C4-2B (cell line): ENCODE data around the gene OR1L1.

Experiments
- H3K27ac ChIP-seq: fragments of 450-650 bp; 2 replicates; pipeline ENCODE4 v1.5.1; 2017
- ZFX ChIP-seq: fragments of 450-650 bp; IDR thresholded peaks from 2 replicates; pipeline ENCODE4 v1.6.1; 2017
- TF ChIP-seq, protein P1 (sequence below): fragments of 450-650 bp; conservative IDR thresholded peaks from 2 replicates; pipeline ENCODE4 v1.5.1; 2017; ENCODE audit warnings: mild to moderate bottlenecking

OR1L1 gene, protein sequence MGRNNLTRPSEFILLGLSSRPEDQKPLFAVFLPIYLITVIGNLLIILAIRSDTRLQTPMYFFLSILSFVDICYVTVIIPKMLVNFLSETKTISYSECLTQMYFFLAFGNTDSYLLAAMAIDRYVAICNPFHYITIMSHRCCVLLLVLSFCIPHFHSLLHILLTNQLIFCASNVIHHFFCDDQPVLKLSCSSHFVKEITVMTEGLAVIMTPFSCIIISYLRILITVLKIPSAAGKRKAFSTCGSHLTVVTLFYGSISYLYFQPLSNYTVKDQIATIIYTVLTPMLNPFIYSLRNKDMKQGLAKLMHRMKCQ

DNA sequence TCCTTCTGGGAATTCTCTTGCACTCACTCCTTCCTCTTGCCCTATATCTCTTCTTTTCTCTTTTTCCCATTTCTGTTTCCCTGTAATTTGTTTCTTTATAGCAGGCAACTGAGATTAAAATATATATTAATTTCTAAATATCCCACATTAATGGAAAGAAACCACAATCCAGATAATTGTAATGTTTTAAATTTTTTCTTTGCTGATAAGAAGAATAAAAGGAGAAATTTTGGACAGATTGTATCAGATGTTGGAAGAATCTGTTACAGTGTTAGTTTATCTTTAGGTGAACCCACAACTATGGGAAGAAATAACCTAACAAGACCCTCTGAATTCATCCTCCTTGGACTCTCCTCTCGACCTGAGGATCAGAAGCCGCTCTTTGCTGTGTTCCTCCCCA, at the start of gene OR1L1:
Gene OR1L1 (plus strand): TSS at position 301 of the 400 bp plus-strand sequence. CDS start 0 bp downstream, at position 301.
- H3K27ac ChIP-seq: no peak within 1 kb of the TSS
- TF ChIP-seq, protein P1, sequence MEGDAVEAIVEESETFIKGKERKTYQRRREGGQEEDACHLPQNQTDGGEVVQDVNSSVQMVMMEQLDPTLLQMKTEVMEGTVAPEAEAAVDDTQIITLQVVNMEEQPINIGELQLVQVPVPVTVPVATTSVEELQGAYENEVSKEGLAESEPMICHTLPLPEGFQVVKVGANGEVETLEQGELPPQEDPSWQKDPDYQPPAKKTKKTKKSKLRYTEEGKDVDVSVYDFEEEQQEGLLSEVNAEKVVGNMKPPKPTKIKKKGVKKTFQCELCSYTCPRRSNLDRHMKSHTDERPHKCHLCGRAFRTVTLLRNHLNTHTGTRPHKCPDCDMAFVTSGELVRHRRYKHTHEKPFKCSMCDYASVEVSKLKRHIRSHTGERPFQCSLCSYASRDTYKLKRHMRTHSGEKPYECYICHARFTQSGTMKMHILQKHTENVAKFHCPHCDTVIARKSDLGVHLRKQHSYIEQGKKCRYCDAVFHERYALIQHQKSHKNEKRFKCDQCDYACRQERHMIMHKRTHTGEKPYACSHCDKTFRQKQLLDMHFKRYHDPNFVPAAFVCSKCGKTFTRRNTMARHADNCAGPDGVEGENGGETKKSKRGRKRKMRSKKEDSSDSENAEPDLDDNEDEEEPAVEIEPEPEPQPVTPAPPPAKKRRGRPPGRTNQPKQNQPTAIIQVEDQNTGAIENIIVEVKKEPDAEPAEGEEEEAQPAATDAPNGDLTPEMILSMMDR: no peak
- no peak for TF ChIP-seq ZFX

DNA sequence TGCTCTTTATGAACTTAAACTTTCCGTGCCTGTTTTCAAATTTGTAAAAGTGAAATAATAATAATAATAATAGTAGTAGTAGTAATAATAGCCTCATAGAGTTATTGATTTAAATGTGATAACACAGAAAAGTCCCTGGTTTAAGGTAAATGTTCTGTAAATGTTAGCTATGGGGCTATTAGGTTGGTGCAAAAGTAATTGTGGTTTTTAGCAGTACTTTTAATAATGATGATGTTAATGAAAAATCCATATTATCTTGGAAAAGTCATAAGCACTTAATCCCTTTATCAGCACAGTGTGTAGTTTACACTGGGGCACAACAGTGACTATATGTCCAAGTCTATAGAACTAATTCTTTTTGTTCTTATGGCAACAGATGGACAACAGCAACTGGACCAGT, 47.2 kb upstream of the OR1L1 start, which contains the start of gene OR1Q1:
Gene OR1Q1 (plus strand): TSS at position 377 of the 400 bp plus-strand sequence. CDS start 0 bp downstream, at position 377.
- H3K27ac ChIP-seq: no peak within 1 kb of the TSS
- TF ChIP-seq ZFX: no peak
- TF ChIP-seq, protein P1: no peak

DNA sequence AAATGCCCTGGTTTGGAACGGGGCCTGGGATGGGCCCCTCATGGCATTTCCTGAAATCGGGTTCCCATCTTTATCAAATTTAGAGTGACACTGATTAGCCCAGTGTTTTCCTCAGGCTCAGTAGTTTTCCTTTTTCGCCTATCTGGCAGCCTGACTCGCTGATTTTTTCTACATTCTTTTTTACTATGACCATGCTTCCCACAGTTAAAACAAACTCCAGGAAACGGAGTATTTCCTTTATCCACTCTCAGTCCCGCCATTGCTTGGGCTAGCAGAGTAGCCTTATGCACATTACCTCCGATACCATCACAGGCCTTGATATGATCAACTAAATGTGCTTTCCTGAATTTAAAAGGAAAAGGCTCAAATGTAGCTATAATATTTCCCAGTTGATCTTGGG, 41.5 kb upstream of the OR1L1 start:
- no peak for TF ChIP-seq ZFX
- TF ChIP-seq, protein P1: no peak
- no peak overlapping the region for H3K27ac ChIP-seq

DNA sequence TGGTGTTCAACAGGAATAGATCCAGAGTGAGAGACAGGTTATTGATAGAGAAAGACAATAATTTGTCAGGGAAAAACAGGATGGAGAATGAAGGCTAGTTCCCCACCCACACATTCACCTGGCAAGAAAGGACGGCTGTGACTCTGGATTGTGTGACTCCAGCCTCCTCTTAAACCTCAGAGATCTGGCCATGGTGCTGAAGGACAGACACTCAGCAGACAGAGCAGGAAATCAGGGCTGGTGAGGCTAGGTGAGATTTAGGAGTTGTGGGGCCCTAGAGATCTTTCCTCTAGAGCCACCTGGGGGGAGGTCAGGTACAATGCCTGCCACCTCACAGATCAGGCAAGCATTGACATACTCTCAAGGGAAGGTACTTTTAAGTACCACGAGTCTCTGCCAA, 19.3 kb upstream of the OR1L1 start:
- no peak for TF ChIP-seq ZFX
- TF ChIP-seq, protein P1: no peak
- no peak overlapping the region for H3K27ac ChIP-seq

DNA sequence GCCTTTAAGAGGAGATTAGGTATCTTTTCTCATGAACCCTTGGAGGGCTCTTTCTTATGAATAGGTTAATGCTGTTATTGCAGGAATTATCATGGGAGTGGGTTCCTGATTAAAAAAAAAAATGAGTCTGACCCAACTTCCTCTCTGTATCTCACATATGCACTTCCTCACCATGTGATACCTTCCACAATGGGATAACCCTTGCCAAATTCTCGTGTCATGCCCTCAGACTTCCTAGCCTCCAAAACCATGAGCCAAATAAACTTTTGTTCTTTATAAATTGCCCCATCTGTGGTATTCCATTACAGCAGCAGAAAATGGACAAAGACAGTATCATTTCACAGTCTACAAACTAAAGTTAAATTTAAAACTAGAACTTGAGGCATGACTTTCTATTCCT, 5.1 kb upstream of the OR1L1 start:
- H3K27ac ChIP-seq: no peak overlapping the region
- TF ChIP-seq ZFX: no peak
- TF ChIP-seq, protein P1: no peak

DNA sequence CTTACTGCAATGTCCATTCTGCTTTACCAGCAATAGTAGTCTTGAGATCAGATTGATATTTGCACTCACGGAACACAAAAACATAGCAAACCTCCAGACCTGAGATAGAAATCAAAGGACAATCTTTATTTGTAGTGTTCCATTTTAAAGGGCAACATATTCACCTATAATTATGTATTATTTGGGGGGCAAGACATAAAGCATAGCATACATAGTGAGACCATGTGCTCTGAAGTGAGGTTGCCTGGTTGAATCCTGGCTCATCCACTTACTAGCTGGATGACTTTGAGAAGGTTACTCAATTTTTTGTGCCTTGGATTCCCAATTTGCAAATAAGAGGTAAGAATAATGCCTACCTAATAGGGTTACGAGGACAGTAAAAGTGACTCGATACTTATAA, 4.0 kb upstream of the OR1L1 start, which contains the start of gene OR1B1:
Gene OR1B1 (minus strand): TSS at position 101 of the 400 bp plus-strand sequence.
- no peak for TF ChIP-seq ZFX
- TF ChIP-seq, protein P1: no peak
- H3K27ac ChIP-seq: no peak within 1 kb of the TSS

DNA sequence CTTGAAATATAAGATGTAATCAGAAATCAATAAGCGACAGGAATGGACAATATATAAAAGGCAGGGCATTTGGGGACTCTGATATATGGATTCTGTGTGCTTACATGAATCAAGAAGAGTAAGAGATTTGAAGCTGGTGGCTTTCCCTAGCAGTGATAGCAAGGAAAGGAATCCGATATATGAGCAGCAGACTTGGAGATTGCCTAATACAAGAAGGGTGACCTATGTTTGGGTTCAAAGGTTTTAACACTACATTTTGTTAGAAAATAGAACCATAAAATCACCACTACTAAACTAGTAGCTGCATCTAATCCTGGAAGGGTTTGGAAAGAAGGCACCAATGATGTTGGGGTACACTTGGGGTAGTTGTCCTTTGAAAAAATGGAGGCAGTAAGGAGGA, 11.0 kb downstream of the OR1L1 start:
- TF ChIP-seq ZFX: no peak
- TF ChIP-seq, protein P1: no peak
- H3K27ac ChIP-seq: no peak overlapping the region
